ENCODE data around the gene DYNC1H1. TPM values are rescaled to one million over a fixed set of nuclear protein-coding genes. Genes with fewer than 3 reads are reported as not detected.
"Not testable (repeated sequence)": the region's sequence is repeated elsewhere in the genome, so short reads cannot be mapped to it uniquely, and the experiment has no call there.

The DYNC1H1 gene
- total and polyA plus RNA-seq, 5 donors, result 188 to 411 (median 288) TPM

GRCh38 chr14:102066041-102066451 is 101.7 kb downstream of the DYNC1H1 start:
- no peak for DNase-seq
- Histone ChIP-seq H3K9me3 (ENCODE audit: control insufficient read depth, low read length) (no peaks in the 10 kb centered on the region), H3K27ac (ENCODE audit: low read length) (no peak overlapping the region), H3K4me3 (ENCODE audit: low read length) (no peak overlapping the region), H3K4me1 (ENCODE audit: control insufficient read depth, insufficient read depth, low read length) (no peaks in the 10 kb centered on the region), H3K27me3 (ENCODE audit: control insufficient read depth, insufficient read depth) (no peaks in the 10 kb centered on the region)
- 85% methylated on average over 12 of the region's 12 CpGs for WGBS
- ATAC-seq, result no peak
- intact Hi-C loops (cut with DNase I), result no loop called here

GRCh38 chr14:102071283-102071998 is 107.1 kb downstream of the DYNC1H1 start:
- Histone ChIP-seq H3K9me3 (ENCODE audit: control insufficient read depth, low read length) (no peaks in the 10 kb centered on the region), H3K4me3 (ENCODE audit: low read length) (no peak overlapping the region), H3K4me1 (ENCODE audit: control insufficient read depth, insufficient read depth, low read length) (no peaks in the 10 kb centered on the region), H3K27me3 (ENCODE audit: control insufficient read depth, insufficient read depth) (no peaks in the 10 kb centered on the region), H3K27ac (ENCODE audit: low read length) (no peak overlapping the region)
- ATAC-seq (peak in 1 of 2 donors; percentile 39), DNase-seq (no peak)
- intact Hi-C loops (cut with DNase I), result no loop called here
- WGBS, result 53% methylated on average over 10 of the region's 10 CpGs

- WGBS, result 89% methylated on average over 4 of the region's 4 CpGs
- Histone ChIP-seq H3K4me1 (ENCODE audit: control insufficient read depth, insufficient read depth, low read length) (no peaks in the 10 kb centered on the region), H3K27ac (ENCODE audit: low read length) (no peak overlapping the region), H3K27me3 (ENCODE audit: control insufficient read depth, insufficient read depth) (no peaks in the 10 kb centered on the region), H3K9me3 (ENCODE audit: control insufficient read depth, low read length) (no peaks in the 10 kb centered on the region), H3K4me3 (ENCODE audit: low read length) (no peak overlapping the region)
- ATAC-seq (no peak), DNase-seq (no peak)
- intact Hi-C loops (cut with DNase I), result no loop called here
Observed at GRCh38 chr14:102074415-102074964, 110.1 kb downstream of the DYNC1H1 start.

- no peaks in the 10 kb centered on the region for H3K27me3 ChIP-seq (ENCODE audit: control insufficient read depth, insufficient read depth)
- DNase-seq, result no peak
- H3K9me3 ChIP-seq (ENCODE audit: control insufficient read depth, low read length), result no peaks in the 10 kb centered on the region
- 93% methylated on average over 4 of the region's 4 CpGs for WGBS
- no peak for ATAC-seq
- no peaks in the 10 kb centered on the region for H3K4me1 ChIP-seq (ENCODE audit: control insufficient read depth, insufficient read depth, low read length)
- no peak overlapping the region for H3K27ac ChIP-seq (ENCODE audit: low read length)
- H3K4me3 ChIP-seq (ENCODE audit: low read length), result no peak overlapping the region
- intact Hi-C loops (cut with DNase I), result no loop called here
Observed at GRCh38 chr14:102075155-102075554, 110.8 kb downstream of the DYNC1H1 start.

GRCh38 chr14:102077382-102077709 is 113.0 kb downstream of the DYNC1H1 start:
- no peaks in the 10 kb centered on the region for H3K27me3 ChIP-seq (ENCODE audit: control insufficient read depth, insufficient read depth)
- H3K4me3 ChIP-seq (ENCODE audit: low read length), result no peak overlapping the region
- no peak overlapping the region for H3K27ac ChIP-seq (ENCODE audit: low read length)
- intact Hi-C loops (cut with DNase I), result no loop called here
- 85% methylated on average over 5 of the region's 5 CpGs for WGBS
- ATAC-seq, result peak in 1 of 2 donors; percentile 11
- H3K4me1 ChIP-seq (ENCODE audit: control insufficient read depth, insufficient read depth, low read length), result no peaks in the 10 kb centered on the region
- no peaks in the 10 kb centered on the region for H3K9me3 ChIP-seq (ENCODE audit: control insufficient read depth, low read length)
- no peak for DNase-seq

- ATAC-seq; H3K9me3 ChIP-seq (ENCODE audit: control insufficient read depth, low read length); H3K27me3 ChIP-seq (ENCODE audit: control insufficient read depth, insufficient read depth); H3K27ac ChIP-seq (ENCODE audit: low read length); H3K4me3 ChIP-seq (ENCODE audit: low read length); H3K4me1 ChIP-seq (ENCODE audit: control insufficient read depth, insufficient read depth, low read length); intact Hi-C loops (cut with DNase I); DNase-seq: not testable (repeated sequence)
- WGBS, result 95% methylated on average over 11 of the region's 11 CpGs
Observed at GRCh38 chr14:102078361-102078791, 114.0 kb downstream of the DYNC1H1 start.

- ATAC-seq (no peak), DNase-seq (no peak)
- intact Hi-C loops (cut with DNase I), result no loop called here
- Histone ChIP-seq H3K27ac (ENCODE audit: low read length) (no peak overlapping the region), H3K27me3 (ENCODE audit: control insufficient read depth, insufficient read depth) (no peaks in the 10 kb centered on the region), H3K4me3 (ENCODE audit: low read length) (no peak overlapping the region), H3K4me1 (ENCODE audit: control insufficient read depth, insufficient read depth, low read length) (no peaks in the 10 kb centered on the region), H3K9me3 (ENCODE audit: control insufficient read depth, low read length) (no peaks in the 10 kb centered on the region)
- WGBS, result 93% methylated on average over 10 of the region's 10 CpGs
Observed at GRCh38 chr14:102078831-102079699, 114.7 kb downstream of the DYNC1H1 start.

- intact Hi-C loops (cut with DNase I), result no loop called here
- Histone ChIP-seq H3K27ac (ENCODE audit: low read length) (no peak overlapping the region), H3K9me3 (ENCODE audit: control insufficient read depth, low read length) (no peaks in the 10 kb centered on the region), H3K4me3 (ENCODE audit: low read length) (no peak overlapping the region), H3K27me3 (ENCODE audit: control insufficient read depth, insufficient read depth) (no peaks in the 10 kb centered on the region), H3K4me1 (ENCODE audit: control insufficient read depth, insufficient read depth, low read length) (no peaks in the 10 kb centered on the region)
- no peak for DNase-seq
- no peak for ATAC-seq
Observed at GRCh38 chr14:102079700-102079979, 115.3 kb downstream of the DYNC1H1 start.

GRCh38 chr14:102080183-102081080 is 116.1 kb downstream of the DYNC1H1 start:
- Histone ChIP-seq H3K9me3 (ENCODE audit: control insufficient read depth, low read length) (no peaks in the 10 kb centered on the region), H3K4me1 (ENCODE audit: control insufficient read depth, insufficient read depth, low read length) (peaks cover 2% of the 10 kb centered on the region), H3K27me3 (ENCODE audit: control insufficient read depth, insufficient read depth) (no peaks in the 10 kb centered on the region), H3K4me3 (ENCODE audit: low read length) (no peak overlapping the region), H3K27ac (ENCODE audit: low read length) (no peak overlapping the region)
- ATAC-seq (no peak), DNase-seq (no peak)
- 77% methylated on average over 14 of the region's 14 CpGs for WGBS
- intact Hi-C loops (cut with DNase I), result loop anchor here in 2 of 4 donors (10.0 kb wide), 2 partner anchors 116 to 234 kb away; partner anchors contain the start of genes DYNC1H1 (in 1 of the 2) and ZNF839 (in 1 of the 2)

GRCh38 chr14:102081231-102082080 is 117.1 kb downstream of the DYNC1H1 start:
- DNase-seq, result no peak
- ATAC-seq, result no peak
- no peaks in the 10 kb centered on the region for H3K9me3 ChIP-seq (ENCODE audit: control insufficient read depth, low read length)
- no peak overlapping the region for H3K27ac ChIP-seq (ENCODE audit: low read length)
- H3K4me1 ChIP-seq (ENCODE audit: control insufficient read depth, insufficient read depth, low read length), result peaks cover 4% of the 10 kb centered on the region
- intact Hi-C loops (cut with DNase I), result loop anchor here in 2 of 4 donors (10.0 kb wide), 2 partner anchors 117 to 233 kb away; partner anchors contain the start of genes DYNC1H1 (in 1 of the 2) and ZNF839 (in 1 of the 2)
- no peak overlapping the region for H3K4me3 ChIP-seq (ENCODE audit: low read length)
- WGBS, result 85% methylated on average over 7 of the region's 7 CpGs
- no peaks in the 10 kb centered on the region for H3K27me3 ChIP-seq (ENCODE audit: control insufficient read depth, insufficient read depth)
